Activated CD8-positive, alpha-beta memory T cell treated with anti-CD3 and anti-CD28 coated beads, Interleukin-2, amount 50 U/mL, for 24 hours (primary cell): ENCODE data around the gene ENPP6.
"Not testable (repeated sequence)": the region's sequence is repeated elsewhere in the genome, so short reads cannot be mapped to it uniquely, and the experiment has no call there.

Experiments used
- DNase-seq: peaks from one replicate; pipeline ENCODE4 v3.0.0-alpha.2; 2020; ENCODE audit errors: extremely low read depth

ENPP6 gene

DNA sequence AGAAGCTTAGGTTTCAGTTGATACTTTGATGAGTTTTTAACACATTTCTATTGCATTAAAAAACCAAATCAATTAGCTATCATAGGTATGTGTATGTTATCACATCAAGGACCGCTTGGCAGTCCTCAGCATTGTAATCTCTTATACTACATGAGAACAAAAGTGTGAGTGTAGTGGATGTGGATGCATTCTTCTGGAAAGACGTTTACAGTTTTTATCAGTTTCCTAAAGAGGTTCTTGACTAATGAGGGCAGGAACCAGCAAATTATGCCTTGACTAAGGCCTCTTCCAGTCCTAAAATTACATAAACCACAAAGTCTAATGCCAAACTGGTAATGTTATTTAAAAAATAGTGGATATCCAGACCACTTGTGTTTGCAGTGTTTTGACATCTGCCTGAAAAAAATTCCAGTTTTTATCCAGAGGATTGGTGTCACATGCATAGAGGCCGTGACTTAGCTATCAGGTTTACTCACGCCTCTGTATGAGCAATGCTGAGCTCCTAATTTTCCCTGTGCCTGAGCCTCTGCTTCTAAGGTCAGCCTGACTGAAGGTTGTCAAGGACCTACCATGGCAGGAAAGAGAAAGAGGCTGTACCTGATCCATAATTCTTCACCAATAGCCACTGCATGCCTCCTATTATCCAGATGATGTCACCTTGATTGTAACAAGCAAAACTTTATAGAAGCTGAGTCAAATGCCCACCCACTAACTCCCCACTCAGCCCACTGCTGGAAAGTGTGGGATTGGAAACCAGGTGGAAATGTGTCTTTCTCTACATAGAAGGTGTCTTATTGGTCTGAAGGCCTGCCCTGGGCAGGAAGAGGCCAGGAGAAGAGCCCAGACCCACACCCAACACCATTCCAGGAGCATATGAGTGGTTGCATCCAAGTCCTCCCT, 68.7 kb downstream of the ENPP6 start:
- DNase-seq, result no peak

DNA sequence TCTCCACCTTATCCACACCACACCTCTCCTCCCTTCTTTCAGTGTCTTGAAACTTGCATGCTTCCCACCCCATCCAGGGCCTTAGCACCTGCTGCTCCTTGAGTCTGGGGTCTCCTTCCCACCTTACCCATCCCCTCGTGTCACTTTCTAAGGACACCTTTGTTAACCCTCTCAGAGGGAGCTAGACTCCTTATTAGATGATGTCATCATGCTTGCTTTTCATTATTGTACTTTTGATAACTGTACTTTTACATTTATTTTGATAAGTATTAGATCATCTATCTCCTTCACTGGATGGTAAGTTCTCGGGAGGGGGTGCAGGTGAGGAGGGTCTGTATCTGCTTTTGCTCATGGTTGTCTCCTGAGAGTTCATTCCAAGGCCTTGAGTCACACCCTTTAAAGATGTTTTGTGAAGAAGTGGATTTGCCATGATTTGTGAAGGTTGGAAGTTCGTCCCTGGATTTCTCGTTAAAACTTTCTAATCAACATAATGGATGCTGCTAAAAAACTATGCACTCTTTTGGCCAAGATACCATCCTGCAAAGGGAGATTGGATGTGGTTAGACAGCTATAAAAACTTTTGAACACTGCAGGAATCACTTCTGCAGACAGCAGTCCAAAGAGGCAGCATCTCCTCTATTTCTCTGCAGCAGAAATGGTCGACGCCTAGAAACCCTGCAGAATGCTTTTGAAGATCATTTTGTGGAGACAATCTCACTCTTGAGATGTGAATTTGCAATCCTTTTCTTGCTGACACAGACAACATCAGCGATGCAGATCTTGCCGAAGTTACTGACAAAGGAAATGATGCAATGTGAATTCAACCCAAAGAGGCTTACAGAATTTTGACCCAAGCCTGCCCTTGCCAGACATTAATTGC, 69.6 kb downstream of the ENPP6 start:
- DNase-seq, result no peak

DNA sequence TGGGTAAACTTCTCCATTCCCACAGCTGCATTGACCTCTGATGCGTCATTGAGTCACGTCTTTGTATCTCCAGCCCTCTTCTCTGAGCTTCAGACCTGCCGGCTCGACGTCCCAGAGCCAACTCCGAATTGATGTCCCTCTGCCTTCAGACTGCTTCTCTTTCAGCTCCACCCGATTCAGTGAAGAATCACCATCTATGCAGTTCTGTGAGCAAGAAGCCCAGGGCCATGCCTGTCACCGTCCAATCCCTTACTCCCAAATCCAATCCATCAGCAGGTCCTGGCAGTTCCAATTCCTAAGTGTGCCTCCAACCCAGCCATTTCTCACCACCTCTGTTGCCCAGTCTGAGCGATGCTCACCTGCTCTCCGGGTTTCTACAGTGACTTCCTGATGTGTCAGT, 70.7 kb downstream of the ENPP6 start:
- DNase-seq, result no peak

DNA sequence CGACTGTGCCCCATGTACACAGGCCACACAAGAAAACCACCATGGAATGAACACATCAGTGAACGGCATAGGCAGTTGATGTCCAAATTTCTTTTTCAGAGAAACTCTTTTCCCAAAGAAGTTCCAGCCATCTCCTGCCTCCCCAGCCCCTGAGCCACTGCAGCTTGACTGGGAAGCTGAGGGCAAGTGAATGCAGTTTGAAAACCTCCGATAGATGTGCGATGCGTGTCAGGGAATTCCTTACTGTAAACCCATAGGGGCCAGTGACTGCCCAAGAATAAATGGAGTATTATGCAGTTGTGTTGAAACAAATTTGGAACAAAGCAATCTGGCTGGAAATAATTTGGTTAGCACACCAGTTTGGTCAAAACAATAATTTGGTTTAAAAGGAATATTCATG, 72.1 kb downstream of the ENPP6 start:
- no peak for DNase-seq

DNA sequence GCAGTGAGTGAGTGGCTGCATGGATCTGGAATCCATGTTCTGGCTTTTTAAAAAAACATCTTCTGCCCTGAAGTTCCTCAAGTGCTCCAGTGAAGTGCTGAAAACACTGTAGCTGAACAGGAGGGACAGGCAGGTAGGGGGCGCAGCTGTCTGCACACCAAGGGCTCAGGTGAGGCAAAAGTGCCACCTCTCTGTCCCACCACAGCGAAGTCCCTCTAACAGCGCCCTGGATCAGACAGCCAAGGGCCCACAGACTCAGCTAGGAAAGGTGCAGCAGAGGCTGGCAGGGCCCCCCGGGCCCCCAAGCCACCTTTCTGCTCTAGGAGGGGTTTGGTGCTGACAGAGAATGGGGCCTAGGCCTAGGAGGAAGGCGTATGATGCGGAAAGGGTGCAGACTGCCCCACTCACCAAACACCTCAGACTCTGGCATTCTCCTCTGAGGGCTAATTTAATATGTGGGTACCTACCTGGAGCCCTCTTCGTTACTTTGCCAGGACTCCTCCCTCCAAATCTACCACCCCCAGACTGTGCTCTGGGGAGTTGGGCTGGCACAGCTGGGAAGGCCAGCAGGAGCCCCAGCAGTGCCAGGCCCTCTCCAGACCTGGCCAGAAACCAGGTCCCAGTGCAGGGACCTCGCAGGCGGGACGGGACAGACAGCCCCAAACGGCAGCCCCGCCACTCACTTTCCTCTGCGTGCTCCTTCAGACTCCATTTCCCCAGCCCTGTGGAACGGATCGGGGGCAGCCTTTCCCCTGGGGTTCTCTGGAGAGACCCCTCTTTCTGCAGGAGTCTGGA, 73.7 kb downstream of the ENPP6 start:
- no peak for DNase-seq

DNA sequence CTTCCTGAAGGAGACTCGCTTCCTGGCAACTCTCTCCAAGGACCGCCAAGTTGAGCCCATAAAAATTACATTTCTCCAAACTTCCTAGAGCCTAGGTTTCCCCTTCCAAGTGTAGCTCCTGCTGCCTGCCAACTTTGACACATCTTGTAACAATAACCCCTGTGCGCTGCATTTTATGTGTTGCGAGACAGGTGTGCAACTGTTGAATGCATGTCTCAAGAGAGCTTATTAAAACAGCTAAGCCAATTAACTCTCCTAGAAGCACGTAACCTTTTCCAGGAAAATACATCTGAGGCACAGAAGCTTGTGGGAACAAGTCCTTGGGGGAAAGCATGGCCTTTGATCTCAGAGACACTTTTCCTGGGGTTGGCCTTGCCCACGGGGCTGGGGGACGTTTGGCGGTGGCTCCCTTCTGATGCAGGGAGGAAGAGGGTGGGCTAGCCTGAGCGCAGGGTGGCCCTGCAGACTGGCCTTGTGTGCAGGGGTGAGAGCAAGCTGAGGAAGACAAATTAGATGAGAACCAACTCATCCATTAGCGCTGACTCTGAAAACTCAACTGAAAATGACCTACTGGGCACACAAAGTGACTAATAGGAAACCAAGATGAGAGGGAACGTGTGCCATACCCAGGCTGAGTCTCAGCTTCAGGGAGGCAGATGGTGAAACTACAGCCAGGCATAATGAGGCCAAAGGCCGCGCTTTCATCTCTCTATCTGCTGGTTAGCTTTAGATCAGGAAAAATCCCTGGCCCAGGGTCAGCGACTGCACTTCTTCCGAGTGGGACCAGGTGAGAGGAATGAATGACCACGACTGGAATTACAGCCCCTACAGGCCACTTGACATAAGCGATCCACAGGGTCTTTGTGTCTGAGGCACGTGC, 75.3 kb downstream of the ENPP6 start:
- DNase-seq, result no peak

DNA sequence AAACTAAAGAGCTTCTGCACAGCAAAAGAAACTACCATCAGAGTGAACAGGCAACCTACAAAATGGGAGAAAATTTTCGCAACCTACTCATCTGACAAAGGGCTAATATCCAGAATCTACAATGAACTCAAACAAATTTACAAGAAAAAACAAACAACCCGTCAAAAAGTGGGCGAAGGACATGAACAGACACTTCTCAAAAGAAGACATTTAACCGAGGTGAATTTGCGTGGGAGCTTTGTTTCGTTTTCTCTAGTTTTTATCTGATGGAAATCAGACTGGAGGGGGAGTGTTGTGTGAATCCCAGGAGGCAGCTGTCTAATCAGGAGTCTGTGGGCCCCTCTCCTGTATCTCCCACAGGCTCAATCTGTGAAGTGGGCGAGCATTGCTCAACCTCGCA, 76.8 kb downstream of the ENPP6 start:
- not testable (repeated sequence) for DNase-seq

DNA sequence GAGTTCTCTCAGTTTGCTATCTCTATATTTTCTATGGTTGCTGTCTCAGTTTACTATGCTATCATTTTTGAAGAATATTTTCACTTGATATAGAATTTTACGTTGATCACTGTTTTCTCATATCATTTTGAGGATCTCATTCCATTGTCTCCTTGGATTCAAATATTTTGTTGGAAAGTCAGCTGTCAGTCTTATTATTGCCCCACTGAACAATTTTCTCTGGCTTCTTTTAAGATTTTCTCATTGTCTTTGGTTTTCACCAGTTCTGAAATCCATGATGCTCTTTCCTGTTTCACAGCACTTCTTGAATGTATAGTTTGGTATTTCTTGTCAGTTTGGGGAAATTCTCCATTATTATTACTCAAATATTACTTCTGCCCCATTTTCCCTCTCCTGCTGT, 81.1 kb downstream of the ENPP6 start:
- no peak for DNase-seq

DNA sequence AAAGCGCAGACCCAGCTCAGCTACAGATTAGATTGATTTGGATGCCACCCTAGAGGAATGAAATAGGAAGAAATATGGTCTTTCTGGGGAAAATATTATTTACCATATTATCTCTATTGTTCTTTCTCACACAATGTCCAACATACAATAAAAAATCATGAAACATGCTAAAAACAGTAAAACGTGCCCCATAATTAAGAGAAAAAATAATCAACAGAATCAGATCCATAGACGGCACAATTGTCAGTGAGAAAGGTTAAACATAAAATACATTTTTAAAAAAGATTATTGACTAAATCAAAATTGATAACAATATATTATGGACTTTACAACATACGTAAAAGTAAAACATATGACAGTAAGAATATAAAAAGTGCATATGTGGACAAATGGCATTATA, 90.9 kb downstream of the ENPP6 start:
- DNase-seq, result no peak

DNA sequence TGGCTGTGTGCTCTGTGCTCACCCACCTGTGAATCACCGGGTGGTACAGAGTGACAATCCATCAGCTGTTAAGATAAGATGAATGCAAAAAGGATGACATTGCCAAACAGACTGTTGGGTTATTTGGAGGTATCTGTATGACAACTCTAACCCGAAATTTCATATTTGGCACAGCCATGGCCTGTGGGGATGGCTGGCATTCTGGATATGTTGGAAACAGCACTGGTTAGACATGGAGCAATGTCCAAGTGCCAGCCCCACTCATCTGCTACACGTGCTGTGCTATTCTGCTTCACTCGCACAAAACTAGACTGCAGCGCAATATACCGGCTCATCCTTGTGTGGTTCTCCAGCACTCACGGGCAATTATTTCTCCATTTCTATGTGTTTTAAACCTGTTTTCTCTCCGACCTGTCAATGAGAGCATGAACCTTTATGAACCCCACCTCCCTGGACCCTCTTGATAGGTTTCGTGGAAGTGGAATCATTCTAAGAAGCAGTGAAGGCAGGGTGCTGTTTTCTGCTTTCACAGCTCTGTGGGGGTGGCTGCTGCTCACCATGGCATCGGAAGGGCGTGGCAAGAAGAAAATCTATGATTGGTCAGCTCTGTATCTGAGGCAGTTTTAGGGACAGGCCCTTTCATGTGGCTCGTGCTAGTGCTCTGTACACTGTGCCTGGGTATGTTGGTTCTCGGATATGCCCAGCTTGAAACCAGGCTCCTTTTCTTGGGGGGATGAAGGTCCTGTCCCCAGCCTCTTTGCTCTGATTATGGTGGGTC, 94.9 kb downstream of the ENPP6 start:
- DNase-seq, result no peak

DNA sequence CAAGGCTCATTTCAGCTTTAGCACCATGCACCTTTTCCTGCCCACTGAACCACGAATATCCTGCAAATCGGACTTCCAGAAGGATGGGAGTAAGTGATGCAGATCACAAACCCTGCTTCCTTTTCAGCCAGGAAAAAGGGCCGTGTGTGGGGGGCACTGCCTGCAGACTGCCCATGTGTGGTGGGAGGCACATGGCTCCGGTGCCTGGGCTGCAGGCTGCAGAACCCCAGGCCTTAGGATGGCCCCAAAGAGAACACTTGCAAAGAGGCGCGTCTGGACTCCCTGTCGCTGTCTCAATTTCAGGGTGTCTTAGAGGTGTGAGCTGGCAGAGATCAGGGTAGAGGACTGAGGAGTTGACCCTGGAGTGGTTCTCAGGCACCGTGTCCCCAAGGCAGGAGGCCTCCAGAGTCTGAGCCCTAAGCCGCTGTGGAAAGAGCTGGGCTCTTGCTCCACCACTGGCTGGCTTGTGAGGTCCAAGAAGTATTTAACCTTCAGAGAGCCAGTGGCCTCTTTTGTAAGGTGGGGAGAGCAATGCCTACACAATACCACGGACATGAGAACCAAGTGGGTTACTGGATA, 97.0 kb downstream of the ENPP6 start:
- DNase-seq, result no peak

DNA sequence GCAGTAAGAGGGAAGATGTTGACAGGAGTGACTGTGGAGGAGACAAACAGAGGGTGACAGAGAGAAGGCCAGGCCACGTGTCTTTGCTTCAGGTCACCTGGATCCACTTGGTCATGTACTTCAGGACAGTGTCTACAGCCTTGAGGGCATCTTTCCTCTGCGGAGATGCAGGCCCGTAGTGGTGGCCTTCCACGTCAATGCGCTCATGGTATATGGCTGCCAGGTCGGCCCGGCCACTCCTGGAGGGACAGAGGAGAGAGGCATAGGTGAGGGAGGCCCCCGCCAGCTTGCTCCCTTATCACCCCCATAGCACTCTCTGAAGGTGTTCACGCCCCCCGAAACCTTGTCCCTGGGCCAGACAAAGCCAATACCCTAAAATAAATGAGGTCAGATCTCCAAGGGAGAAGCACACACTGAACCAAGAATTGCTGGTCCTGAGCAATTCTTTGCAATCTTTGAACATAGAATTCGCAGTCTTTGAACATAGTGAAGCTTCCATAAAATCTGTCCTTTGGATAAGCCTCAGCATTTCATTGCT, 99.9 kb downstream of the ENPP6 start:
- no peak for DNase-seq

DNA sequence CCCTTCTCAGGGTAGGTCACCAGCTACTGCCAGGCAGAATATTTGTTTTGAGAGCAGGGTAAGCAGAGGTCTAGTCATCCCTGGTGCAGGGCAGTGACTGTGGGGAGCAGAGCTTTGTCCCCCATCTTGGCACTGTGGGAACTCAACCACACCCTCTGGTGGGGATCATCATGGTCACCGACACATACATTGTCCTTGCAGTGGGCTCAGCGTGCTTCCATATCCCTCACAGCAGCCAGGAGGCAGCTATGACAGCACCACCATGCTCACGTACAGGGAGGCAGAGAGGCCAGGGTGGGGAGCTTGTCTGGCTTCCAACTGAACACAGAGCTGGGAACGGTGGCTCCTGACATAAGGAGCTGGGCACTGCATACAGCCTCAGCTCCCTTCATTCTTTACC, 102.3 kb downstream of the ENPP6 start:
- no peak for DNase-seq

DNA sequence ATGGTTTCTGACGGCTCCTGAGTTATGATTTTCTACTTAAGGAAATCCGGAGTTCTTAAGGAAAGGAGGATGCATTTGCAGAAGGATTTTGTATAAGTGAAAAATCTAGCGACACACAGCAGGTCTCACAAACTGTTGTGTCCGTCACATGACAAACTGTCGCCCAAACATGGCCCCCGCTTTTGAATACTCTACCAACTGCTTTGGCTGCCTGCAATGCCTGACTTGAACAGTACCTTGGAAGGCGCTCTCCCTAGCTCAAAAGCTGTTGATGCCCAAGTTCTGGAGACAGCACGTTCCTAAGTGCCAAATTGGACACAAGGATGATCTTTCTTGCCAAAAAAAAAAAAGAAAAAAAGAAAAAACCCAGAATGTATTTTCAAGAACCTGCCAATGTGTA, 103.2 kb downstream of the ENPP6 start:
- DNase-seq, result no peak

DNA sequence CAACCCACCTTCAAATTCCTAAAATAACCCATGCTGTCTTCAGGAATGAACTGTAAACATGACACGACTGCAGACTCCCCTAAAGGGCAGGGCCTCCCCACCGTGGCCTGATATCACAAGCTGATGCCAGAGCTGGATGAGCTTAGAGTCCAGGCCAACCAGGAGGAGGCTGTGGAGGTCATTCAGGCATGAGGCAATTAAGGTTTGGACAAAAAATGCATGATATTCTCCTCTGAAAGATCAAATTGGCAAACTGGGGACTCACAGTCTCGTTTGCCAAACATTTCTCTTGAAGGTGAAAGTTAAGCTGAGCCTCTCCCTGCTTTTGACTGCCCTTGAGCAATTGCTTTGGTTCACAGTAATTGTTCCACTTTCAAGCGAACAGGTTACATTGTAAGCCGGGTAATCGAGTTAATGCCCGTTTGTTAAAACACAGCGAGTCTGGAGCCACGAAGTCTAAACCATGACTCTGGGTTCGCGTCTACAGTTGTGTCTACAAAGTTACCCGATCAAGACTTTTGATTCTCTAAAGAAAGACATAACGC, 105.6 kb downstream of the ENPP6 start:
- DNase-seq, result no peak

DNA sequence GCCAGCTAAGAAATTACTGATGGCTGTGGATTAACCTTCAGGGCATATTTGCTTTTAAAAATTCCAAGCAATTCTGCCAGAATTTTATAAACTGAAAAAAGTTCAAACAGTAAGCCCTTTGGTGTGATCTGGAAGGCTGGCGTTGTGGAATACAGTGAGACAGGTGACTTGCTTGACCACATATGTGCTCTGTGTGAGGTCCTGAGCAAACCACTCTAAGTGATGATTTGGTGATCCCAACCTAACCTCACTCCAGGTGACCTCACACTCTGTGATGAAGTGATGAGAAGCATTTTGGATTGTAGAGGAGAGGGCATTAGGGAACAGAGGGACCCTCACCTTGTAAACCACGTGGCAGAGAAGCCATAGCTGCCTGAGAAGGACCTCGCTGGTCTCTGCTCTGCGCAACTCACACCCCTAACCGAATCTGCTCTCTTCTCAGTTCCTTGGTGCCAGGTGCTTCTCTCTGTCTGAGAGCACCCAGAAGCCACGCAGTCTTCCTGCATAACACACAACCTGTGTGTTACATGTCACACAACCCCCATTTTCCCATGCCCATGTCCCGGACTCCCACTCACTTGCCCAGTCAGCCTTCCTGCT, 106.3 kb downstream of the ENPP6 start:
- no peak for DNase-seq

DNA sequence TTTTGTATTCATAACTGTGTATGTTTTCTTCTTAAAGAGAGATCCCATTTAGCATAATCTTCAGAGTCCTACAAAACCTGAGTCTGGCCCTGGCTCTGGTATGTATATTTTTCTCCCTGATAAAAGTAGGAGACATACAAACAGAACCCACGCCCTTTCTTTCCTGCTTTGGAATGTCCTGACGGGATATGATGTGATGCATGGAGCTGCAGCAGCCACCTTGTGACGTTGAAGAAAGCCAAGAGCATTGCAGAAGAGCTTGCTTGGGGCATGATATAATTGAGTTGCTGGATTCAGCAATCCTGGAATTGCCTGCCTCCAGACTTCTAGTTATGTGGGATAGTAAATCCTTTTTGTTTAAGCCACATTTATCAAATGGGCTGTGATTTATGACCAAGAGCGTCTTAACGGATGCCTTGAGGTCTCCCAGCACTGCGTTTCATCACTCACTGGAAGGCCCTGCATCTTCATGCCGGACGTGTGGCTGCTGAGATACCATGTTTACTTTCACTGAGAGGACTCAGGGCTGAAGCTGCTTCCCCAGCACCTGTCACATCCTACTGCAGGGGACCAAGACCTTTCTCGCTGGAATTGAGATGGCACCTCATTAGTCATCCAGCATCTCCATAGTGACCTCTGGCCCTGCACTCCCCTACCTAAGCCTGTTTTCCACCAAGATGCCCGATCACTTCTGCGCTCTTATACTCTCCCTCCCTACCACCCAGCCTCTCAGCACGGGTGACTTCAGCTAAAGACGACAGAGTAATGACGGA, 107.0 kb downstream of the ENPP6 start:
- DNase-seq, result no peak

DNA sequence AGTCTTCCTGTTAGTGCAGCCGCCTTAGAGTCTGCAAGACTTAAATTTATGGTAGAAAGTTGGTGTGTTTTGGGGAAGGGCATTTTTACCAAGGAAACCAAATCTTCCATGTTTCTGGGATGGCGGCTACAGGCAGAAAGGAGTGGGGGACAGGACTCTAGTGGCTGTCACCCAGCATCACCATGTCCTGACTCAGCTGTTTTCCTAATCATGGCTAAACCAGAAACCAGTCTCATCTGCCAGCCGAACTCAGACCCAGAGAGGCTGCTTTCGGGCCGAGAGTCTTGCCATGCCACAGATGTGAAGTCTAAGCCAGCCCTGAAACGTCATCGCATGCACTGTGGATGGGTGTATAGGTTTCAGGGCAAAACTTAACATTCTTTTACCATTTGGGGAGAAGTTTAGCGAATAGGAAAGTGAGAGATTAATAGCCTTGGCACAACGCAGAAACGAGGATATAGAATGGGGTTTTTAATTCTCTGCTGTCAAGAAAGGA, 109.6 kb downstream of the ENPP6 start:
- no peak for DNase-seq
